Frontal cortex (tissue), 4 donors: ENCODE results near the gene TMEM178B. TPM values are rescaled to one million over a fixed set of nuclear protein-coding genes. Genes with fewer than 3 reads are reported as not detected.
A peak's percentile ranks its signal among the peaks of the same experiment; 100 is the strongest.
"Not testable (repeated sequence)": the region's sequence is repeated elsewhere in the genome, so short reads cannot be mapped to it uniquely, and the experiment has no call there.

ENCODE experiments used
- DNase-seq, 2 donors: peaks; one replicate each; pipeline ENCODE4 v3.0.0; 2012; ENCODE audit warnings: low spot score in 2 of 2
- FAIRE-seq: peaks from 2 replicates; lab custom pipeline; 2012; peaks lifted over from hg19 to GRCh38; lab: Jason Lieb, UNC
- total RNA-seq: library from RNA; depleted of rRNA; stranded (reverse); fragments of >200 nt; gene quantifications from one replicate; pipeline ENCODE4 v1.2.3, GENCODE V29; 2014
- donor health status: control.
- donor health status: control.
- donor health status: control.

The TMEM178B gene
- total RNA-seq: 53.0 TPM

- no peak for FAIRE-seq
- DNase-seq: peak in 1 of 2 donors; percentile 15
These were observed at the start of gene TMEM178B for GRCh38 chr7:141073641-141074161. Gene TMEM178B (plus strand): TSS chr7:141074064.

- DNase-seq (no peak), FAIRE-seq (no peak)
These were observed 49.2 kb upstream of the TMEM178B start for GRCh38 chr7:141024668-141025067.

GRCh38 chr7:141027043-141027442 lies 46.8 kb upstream of the TMEM178B start:
- no peak for FAIRE-seq
- DNase-seq: no peak

DNA sequence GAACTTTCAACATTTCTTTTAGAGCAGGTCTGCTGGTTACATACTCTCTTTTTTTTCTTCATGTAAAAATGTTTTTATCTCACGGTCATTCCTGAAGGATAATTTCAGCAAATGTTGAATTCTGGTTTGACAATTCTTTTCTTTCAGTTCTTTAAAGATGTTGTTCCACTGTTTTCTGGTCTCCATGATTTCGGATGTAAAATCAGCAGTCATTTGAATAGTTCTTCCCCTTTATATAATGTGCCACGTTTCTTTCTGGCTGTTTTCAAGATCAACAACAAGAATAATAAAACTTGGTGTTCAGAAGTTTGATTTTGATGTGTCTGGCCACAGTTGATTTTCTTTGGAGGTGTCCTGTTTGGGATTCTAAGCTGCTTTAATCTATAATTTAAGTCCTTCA lies 45.1 kb upstream of the TMEM178B start:
- DNase-seq (no peak), FAIRE-seq (no peak)

GRCh38 chr7:141032539-141033323 lies 41.1 kb upstream of the TMEM178B start:
- FAIRE-seq, DNase-seq: not testable (repeated sequence)

DNA sequence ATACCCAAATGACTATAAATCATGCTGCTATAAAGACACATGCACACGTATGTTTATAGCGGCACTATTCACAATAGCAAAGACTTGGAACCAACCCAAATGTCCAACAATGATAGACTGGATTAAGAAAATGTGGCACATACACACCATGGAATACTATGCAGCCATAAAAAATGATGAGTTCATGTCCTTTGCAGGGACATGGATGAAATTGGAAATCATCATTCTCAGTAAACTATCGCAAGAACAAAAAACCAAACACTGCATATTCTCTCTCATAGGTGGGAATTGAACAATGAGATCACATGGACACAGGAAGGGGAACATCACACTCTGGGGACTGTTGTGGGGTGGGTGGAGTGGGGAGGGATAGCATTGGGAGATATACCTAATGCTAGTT lies 35.8 kb upstream of the TMEM178B start:
- FAIRE-seq, DNase-seq: not testable (repeated sequence)

GRCh38 chr7:141039376-141039775 lies 34.5 kb upstream of the TMEM178B start:
- FAIRE-seq: no peak
- no peak for DNase-seq

- FAIRE-seq (no peak), DNase-seq (no peak)
These were observed 31.4 kb upstream of the TMEM178B start for GRCh38 chr7:141042222-141043193.

- FAIRE-seq: no peak
- DNase-seq: no peak
These were observed 30.2 kb upstream of the TMEM178B start for GRCh38 chr7:141043616-141044015.

- no peak for FAIRE-seq
These were observed 28.6 kb upstream of the TMEM178B start for GRCh38 chr7:141045126-141045841.

DNA sequence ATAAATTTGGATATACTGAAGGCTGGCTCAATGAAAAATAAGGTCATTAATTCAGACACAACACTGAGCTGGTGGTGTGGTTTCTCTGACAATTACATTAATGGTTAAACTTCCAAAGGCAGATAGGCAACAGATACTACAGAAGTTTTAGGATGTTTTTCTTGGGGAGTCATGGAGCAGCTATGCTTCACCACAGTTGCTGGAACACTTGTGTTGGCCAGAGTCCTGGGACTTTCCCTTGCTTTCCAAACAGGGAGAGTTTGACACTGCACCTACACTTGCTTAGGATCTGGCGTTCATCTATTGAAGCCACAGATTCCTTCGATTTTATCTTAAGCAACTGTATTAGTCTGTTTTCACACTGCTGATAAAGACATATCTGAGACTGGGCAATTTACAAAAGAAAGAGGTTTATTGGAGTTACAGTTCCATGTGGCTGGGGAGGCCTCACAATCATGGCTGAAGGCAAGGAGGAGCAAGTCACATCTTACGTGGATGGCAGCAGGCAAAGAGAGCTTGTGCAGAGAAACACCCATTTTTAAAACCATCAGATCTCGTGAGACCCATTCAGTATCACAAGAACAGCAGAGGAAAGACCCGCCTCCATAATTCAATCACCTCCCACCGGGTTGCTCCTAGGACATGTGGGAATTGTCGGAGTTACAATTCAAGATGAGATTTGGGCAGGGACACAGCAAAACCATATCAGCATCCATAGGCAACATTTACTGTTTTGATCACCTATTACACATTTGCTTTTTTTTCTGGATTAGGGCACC lies 27.8 kb upstream of the TMEM178B start:
- FAIRE-seq: no peak
- no peak for DNase-seq

More at GRCh38 chr7:141045126-141045841, 28.6 kb upstream of the TMEM178B start:
- no peak for DNase-seq

DNA sequence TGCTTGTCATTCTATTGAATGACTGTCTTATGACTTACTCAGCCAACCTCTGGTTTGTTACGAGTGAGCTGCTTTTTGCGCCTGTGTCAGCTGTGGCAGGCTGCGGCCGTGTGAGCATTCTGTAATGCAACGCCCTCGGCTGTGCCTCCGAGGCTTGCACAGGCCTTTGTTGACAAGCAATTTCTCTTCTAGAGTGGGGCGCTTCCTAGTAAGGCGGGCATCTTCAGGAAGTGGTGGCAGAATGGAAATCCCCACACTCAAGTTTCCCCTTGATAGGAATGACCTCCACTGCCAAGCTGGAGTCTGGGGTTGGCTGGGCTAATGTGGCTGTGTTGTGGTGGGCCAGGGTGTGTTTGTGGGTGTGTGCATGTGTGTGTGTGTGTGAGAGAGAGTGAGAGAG lies 20.2 kb upstream of the TMEM178B start:
- DNase-seq: no peak
- FAIRE-seq: no peak

- FAIRE-seq: no peak
- DNase-seq: no peak
These were observed 18.7 kb upstream of the TMEM178B start for GRCh38 chr7:141055146-141055545.

DNA sequence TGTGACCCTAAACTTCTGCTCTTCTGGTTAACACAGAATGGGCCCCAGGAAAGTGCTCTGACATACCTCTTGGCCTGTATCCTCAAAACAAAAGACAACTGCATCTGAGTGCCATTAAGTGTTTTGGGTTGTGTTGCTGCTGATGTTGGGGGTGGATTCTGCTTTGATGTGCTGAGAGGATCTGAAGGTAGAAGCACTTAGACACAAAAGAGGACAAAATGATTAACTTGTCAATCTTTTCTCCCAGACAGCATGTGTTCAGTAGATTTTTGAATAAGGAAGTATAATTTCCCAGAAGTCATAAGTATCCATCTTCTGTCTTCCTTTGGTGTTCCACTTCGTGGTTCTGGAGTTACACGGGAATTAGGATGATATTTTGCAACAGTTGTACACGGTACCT lies 16.1 kb upstream of the TMEM178B start:
- DNase-seq: no peak
- FAIRE-seq: no peak

DNA sequence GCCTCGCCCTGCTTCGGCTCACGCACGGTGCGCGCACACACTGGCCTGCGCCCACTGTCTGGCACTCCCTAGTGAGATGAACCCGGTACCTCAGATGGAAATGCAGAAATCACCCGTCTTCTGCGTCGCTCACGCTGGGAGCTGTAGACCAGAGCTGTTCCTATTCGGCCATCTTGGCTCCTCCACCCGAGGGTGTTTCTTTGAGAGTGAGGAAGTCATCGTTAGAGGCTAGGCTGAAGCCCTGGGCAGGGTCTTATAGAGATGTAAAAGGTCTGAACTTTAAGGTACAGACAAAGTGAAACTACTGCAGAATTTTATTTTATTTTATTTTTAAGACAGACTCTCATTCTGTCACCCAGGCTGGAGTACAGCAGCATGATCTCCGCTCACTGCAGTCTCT lies 6.0 kb upstream of the TMEM178B start:
- not testable (repeated sequence) for DNase-seq, FAIRE-seq

DNA sequence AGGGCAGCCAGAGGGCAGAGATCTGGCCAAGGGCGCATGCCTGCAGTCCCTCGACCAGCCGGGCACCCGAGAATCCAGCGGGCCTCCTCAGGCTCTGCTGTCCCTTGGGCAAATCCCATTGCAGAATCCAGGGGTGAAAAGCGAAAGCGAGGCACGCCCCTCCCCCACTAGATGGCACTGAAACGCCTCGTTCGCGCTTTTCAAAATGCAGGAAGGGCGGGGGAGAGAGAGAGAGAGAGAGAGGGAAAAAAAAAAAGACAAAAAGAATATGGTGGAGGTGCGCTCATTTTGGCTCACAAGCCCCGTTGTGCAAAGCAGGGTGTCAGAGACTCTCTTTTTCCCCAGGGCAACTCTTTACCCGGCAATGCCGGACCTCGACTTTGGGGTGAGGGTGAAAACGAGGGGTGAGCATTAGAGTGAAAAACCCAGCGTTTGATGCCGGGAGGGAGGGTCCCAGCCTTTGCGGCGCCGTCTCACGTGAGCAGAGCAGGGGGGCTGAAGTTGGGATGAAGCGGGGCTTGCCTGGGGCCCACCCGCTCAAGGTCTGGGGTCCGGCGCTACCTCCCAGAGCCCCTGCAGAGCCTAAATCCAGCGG lies 2.5 kb upstream of the TMEM178B start:
- peak; percentile 60 to 75 for DNase-seq
- FAIRE-seq: no peak

- FAIRE-seq (no peak), DNase-seq (peak; percentile 11 to 60)
These were observed 1.9 kb upstream of the TMEM178B start for GRCh38 chr7:141071855-141072547.

- peak in 1 of 2 donors; percentile 60 for DNase-seq
- FAIRE-seq: no peak
These were observed 1.2 kb upstream of the TMEM178B start for GRCh38 chr7:141072548-141073172.
